HG03060 (cell line): Measurements from ENCODE around the gene ZIC1.

ENCODE experiments used
- ATAC-seq: cut with Tn5 transposase; IDR thresholded peaks from one replicate; pipeline ENCODE4 v1.9.1; 2021; ENCODE audit warnings: low read depth, moderate number of reproducible peaks; ENCODE audit not compliant: unreplicated experiment

Gene ZIC1

GRCh38 chr3:147379651-147380050, 29.5 kb upstream of the ZIC1 start:
- no peak for ATAC-seq

- ATAC-seq, result no peak
Observed at GRCh38 chr3:147380387-147380951, 28.7 kb upstream of the ZIC1 start.

- ATAC-seq, result no peak
Observed at GRCh38 chr3:147380977-147381376, 28.2 kb upstream of the ZIC1 start.

- ATAC-seq, result no peak
Observed at GRCh38 chr3:147381596-147381995, 27.6 kb upstream of the ZIC1 start.

GRCh38 chr3:147383617-147384016, 25.5 kb upstream of the ZIC1 start:
- no peak for ATAC-seq

GRCh38 chr3:147384210-147385058, 24.7 kb upstream of the ZIC1 start:
- no peak for ATAC-seq

GRCh38 chr3:147385059-147386012, 23.8 kb upstream of the ZIC1 start:
- ATAC-seq, result no peak

GRCh38 chr3:147387291-147387884, 21.8 kb upstream of the ZIC1 start:
- no peak for ATAC-seq

- ATAC-seq, result no peak
Observed at GRCh38 chr3:147387885-147388699, 21.1 kb upstream of the ZIC1 start.

- ATAC-seq, result no peak
Observed at GRCh38 chr3:147388700-147389580, 20.2 kb upstream of the ZIC1 start.

- no peak for ATAC-seq
Observed at GRCh38 chr3:147389717-147390116, 19.4 kb upstream of the ZIC1 start.

GRCh38 chr3:147390589-147391569, 18.3 kb upstream of the ZIC1 start:
- ATAC-seq, result no peak

GRCh38 chr3:147391781-147392624, 17.2 kb upstream of the ZIC1 start:
- no peak for ATAC-seq

GRCh38 chr3:147392625-147392946, 16.6 kb upstream of the ZIC1 start:
- no peak for ATAC-seq

GRCh38 chr3:147393261-147393942, 15.8 kb upstream of the ZIC1 start:
- no peak for ATAC-seq
